ENCODE results near the gene KLC1. TPM values are rescaled to one million over a fixed set of nuclear protein-coding genes. Genes with fewer than 3 reads are reported as not detected.

The KLC1 gene
- total RNA-seq, 3 donors from 2014 or later (not counting 1 experiment from before 2014, with no cell fraction given), result 144 to 200 (median 178) TPM

GRCh38 chr14:103597623-103598377 is 31.2 kb upstream of the KLC1 start:
- H3K27ac Mint-ChIP-seq, result no peak overlapping the region
- no peak for ATAC-seq
- intact Hi-C loops (cut with micrococcal nuclease), result no loop called here
- H3K4me3 Mint-ChIP-seq, result no peak overlapping the region
- H3K36me3 Mint-ChIP-seq, result no peaks in the 10 kb centered on the region
- Histone ChIP-seq H3K4me3 (ENCODE audit: low read length) (no peak overlapping the region), H3K4me1 (ENCODE audit: control insufficient read depth, insufficient read depth, low read length) (peaks cover 7% of the 10 kb centered on the region), H3K27me3 (ENCODE audit: control insufficient read depth, insufficient read depth, low read length) (no peaks in the 10 kb centered on the region), H3K27ac (ENCODE audit: low read length) (no peak overlapping the region), H3K36me3 (ENCODE audit: control insufficient read depth, insufficient read depth, low read length) (no peaks in the 10 kb centered on the region), H3K9me3 (ENCODE audit: control insufficient read depth, insufficient read depth, low read length) (no peaks in the 10 kb centered on the region)
- H3K4me1 Mint-ChIP-seq, result no peaks in the 10 kb centered on the region
- TF ChIP-seq CTCF (IDR thresholded peaks at IDR 0.05), result no peak
- no peak for DNase-seq
- 92% methylated on average over 10 of the region's 10 CpGs for WGBS (ENCODE audit: insufficient coverage)
- H3K27me3 Mint-ChIP-seq (ENCODE audit: low read depth in 2 of 2), result no peaks in the 10 kb centered on the region
- H3K9me3 Mint-ChIP-seq, result no peaks in the 10 kb centered on the region

DNA sequence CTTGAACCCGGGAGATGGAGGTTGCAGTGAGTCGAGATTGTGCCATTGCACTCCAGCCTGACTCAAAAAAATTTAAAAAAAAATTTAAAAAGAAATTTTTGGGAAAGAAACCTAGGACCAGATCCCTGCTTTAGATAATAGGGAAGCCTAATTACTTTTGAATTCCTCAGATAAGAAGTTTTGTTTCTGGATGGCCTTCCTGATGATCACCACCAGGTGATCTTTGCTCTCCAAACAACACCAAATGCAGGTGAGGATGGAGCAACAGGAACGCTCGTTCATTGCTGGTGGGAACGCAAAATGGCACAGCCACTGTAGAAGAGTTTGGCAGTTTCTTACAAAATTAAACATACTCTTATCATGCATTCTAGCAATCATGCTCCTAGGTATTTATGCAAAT is 28.5 kb upstream of the KLC1 start:
- intact Hi-C loops (cut with micrococcal nuclease), result no loop called here
- H3K27me3 Mint-ChIP-seq (ENCODE audit: low read depth in 2 of 2), result no peaks in the 10 kb centered on the region
- TF ChIP-seq CTCF (IDR thresholded peaks at IDR 0.05), result no peak
- H3K36me3 Mint-ChIP-seq, result no peaks in the 10 kb centered on the region
- Histone ChIP-seq H3K4me3 (ENCODE audit: low read length) (no peak overlapping the region), H3K4me1 (ENCODE audit: control insufficient read depth, insufficient read depth, low read length) (no peaks in the 10 kb centered on the region), H3K36me3 (ENCODE audit: control insufficient read depth, insufficient read depth, low read length) (no peaks in the 10 kb centered on the region), H3K27ac (ENCODE audit: low read length) (no peak overlapping the region), H3K27me3 (ENCODE audit: control insufficient read depth, insufficient read depth, low read length) (no peaks in the 10 kb centered on the region), H3K9me3 (ENCODE audit: control insufficient read depth, insufficient read depth, low read length) (no peaks in the 10 kb centered on the region)
- no peak overlapping the region for H3K27ac Mint-ChIP-seq
- H3K9me3 Mint-ChIP-seq, result no peaks in the 10 kb centered on the region
- peaks cover 0 to 5% of the 10 kb centered on the region in 2 donors for H3K4me1 Mint-ChIP-seq
- no peak overlapping the region for H3K4me3 Mint-ChIP-seq
- ATAC-seq (no peak), DNase-seq (no peak)
- WGBS (ENCODE audit: insufficient coverage), result 90% methylated on average over 2 of the region's 5 CpGs

DNA sequence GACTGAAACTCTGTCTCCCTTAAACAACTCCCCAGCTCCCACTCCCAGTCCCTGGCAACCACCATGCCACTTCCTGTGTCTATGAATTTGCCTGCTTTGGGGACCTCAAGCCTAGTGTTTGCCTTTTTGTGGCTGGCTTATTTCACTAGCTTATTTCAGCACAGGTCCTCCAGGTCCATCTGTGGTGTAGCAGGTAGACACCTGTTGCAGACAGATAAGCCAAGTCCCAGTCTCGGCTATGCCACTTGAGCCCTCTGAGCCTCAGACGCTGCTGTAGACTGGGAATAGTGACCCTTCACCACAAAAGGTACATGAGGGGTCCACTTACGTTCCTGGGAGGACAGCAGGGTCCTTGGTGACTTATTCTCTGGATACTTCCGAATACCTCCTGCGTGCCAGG is 24.4 kb upstream of the KLC1 start:
- 89% methylated on average over 5 of the region's 5 CpGs for WGBS (ENCODE audit: insufficient coverage)
- Mint-ChIP-seq H3K27me3 (ENCODE audit: low read depth in 2 of 2) (peaks cover 8 to 16% of the 10 kb centered on the region in 2 donors), H3K9me3 (no peaks in the 10 kb centered on the region), H3K27ac (no peak overlapping the region), H3K36me3 (no peaks in the 10 kb centered on the region), H3K4me3 (no peak overlapping the region), H3K4me1 (peaks cover 15 to 26% of the 10 kb centered on the region in 2 donors)
- Histone ChIP-seq H3K9me3 (ENCODE audit: control insufficient read depth, insufficient read depth, low read length) (no peaks in the 10 kb centered on the region), H3K27ac (ENCODE audit: low read length) (no peak overlapping the region), H3K4me1 (ENCODE audit: control insufficient read depth, insufficient read depth, low read length) (peaks cover 24% of the 10 kb centered on the region), H3K36me3 (ENCODE audit: control insufficient read depth, insufficient read depth, low read length) (no peaks in the 10 kb centered on the region), H3K27me3 (ENCODE audit: control insufficient read depth, insufficient read depth, low read length) (peaks cover 3% of the 10 kb centered on the region), H3K4me3 (ENCODE audit: low read length) (no peak overlapping the region)
- DNase-seq, result no peak
- intact Hi-C loops (cut with micrococcal nuclease), result no loop called here
- ATAC-seq, result no peak
- TF ChIP-seq CTCF (IDR thresholded peaks at IDR 0.05), result no peak
